ENCODE measurements around the gene WNT8A. TPM values are rescaled to one million over a fixed set of nuclear protein-coding genes. Genes with fewer than 3 reads are reported as not detected.

WNT8A gene
- total RNA-seq, 2 experiments from 2014 or later = not detected

GRCh38 chr5:138128334-138128733, 44.5 kb downstream of the WNT8A start:
- no peak overlapping the region for H3K4me3 ChIP-seq (ENCODE audit: low read length)
- no peaks in the 10 kb centered on the region for H3K4me1 Mint-ChIP-seq (ENCODE audit: low read depth)
- intact Hi-C loops (cut with DNase I, micrococcal nuclease) = no loop called here
- no peaks in the 10 kb centered on the region for H3K36me3 Mint-ChIP-seq (ENCODE audit: low read depth)
- no peaks in the 10 kb centered on the region for H3K9me3 ChIP-seq (ENCODE audit: control insufficient read depth in 1 of 2, insufficient read depth in 1 of 2, low read length in 2 of 2)
- DNase-seq (no peak), ATAC-seq (ENCODE audit: poor library complexity) (no peak)
- H3K4me3 Mint-ChIP-seq = no peak overlapping the region
- CTCF ChIA-PET = no interaction called here
- H3K36me3 ChIP-seq (ENCODE audit: insufficient read depth, low read length) = no peaks in the 10 kb centered on the region
- H3K27ac ChIP-seq (ENCODE audit: low read depth in 1 of 2, low read length in 2 of 2) = no peak overlapping the region
- H3K27me3 Mint-ChIP-seq = peaks cover 10% of the 10 kb centered on the region
- no peak overlapping the region for H3K27ac Mint-ChIP-seq
- POLR2A ChIA-PET = no interaction called here
- H3K27me3 ChIP-seq (ENCODE audit: control insufficient read depth in 1 of 2, insufficient read depth in 2 of 2, low read length in 2 of 2) = peaks cover 0 to 4% of the 10 kb centered on the region in 2 experiments
- no peaks in the 10 kb centered on the region for H3K4me1 ChIP-seq (ENCODE audit: insufficient read depth, low read length)
- TF ChIP-seq, protein P1, sequence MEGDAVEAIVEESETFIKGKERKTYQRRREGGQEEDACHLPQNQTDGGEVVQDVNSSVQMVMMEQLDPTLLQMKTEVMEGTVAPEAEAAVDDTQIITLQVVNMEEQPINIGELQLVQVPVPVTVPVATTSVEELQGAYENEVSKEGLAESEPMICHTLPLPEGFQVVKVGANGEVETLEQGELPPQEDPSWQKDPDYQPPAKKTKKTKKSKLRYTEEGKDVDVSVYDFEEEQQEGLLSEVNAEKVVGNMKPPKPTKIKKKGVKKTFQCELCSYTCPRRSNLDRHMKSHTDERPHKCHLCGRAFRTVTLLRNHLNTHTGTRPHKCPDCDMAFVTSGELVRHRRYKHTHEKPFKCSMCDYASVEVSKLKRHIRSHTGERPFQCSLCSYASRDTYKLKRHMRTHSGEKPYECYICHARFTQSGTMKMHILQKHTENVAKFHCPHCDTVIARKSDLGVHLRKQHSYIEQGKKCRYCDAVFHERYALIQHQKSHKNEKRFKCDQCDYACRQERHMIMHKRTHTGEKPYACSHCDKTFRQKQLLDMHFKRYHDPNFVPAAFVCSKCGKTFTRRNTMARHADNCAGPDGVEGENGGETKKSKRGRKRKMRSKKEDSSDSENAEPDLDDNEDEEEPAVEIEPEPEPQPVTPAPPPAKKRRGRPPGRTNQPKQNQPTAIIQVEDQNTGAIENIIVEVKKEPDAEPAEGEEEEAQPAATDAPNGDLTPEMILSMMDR (IDR thresholded peaks at IDR 0.05) = no peak
- H3K9me3 Mint-ChIP-seq = no peaks in the 10 kb centered on the region

GRCh38 chr5:138129347-138129746, 45.5 kb downstream of the WNT8A start:
- ChIA-PET POLR2A (no interaction called here), CTCF (no interaction called here)
- ATAC-seq (ENCODE audit: poor library complexity) = no peak
- Mint-ChIP-seq H3K4me3 (no peak overlapping the region), H3K27me3 (peaks cover 14% of the 10 kb centered on the region), H3K9me3 (no peaks in the 10 kb centered on the region), H3K4me1 (ENCODE audit: low read depth) (no peaks in the 10 kb centered on the region), H3K27ac (no peak overlapping the region), H3K36me3 (ENCODE audit: low read depth) (no peaks in the 10 kb centered on the region)
- no peak overlapping the region for H3K27ac ChIP-seq (ENCODE audit: low read depth in 1 of 2, low read length in 2 of 2)
- TF ChIP-seq, protein P1 (IDR thresholded peaks at IDR 0.05) = no peak
- H3K4me1 ChIP-seq (ENCODE audit: insufficient read depth, low read length) = no peaks in the 10 kb centered on the region
- H3K36me3 ChIP-seq (ENCODE audit: insufficient read depth, low read length) = no peaks in the 10 kb centered on the region
- no peak for DNase-seq
- peaks cover 0 to 4% of the 10 kb centered on the region in 2 experiments for H3K27me3 ChIP-seq (ENCODE audit: control insufficient read depth in 1 of 2, insufficient read depth in 2 of 2, low read length in 2 of 2)
- no peaks in the 10 kb centered on the region for H3K9me3 ChIP-seq (ENCODE audit: control insufficient read depth in 1 of 2, insufficient read depth in 1 of 2, low read length in 2 of 2)
- H3K4me3 ChIP-seq (ENCODE audit: low read length) = no peak overlapping the region
- intact Hi-C loops (cut with DNase I, micrococcal nuclease) = no loop called here

DNA sequence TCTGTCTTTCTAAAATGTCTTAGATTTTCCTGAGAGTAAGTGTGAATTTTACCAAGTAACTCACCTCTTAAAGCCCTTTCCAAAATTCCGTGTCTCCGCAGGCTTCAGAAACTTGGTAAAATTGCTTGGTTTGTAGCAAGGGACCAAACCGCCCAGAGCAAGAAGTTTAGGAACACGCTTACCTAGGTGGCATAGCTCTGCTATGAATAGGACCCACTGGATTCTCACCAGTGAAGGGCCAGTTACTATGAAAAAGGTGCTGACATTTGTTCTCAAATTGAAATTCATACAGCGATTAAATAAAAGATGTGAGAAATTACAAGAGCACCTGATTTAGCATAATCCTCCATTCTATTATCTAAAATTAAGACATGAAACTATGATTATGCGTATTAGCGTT, 48.7 kb downstream of the WNT8A start:
- CTCF ChIA-PET = interaction anchor here (0.6 to 1.6 kb wide), 9 partner anchors 9 to 503 kb away, joined by 3 to 30 read pairs (median 5); partner anchors contain the start of gene KDM3B
- TF ChIP-seq, protein P1 (IDR thresholded peaks at IDR 0.05) = no peak
- H3K36me3 ChIP-seq (ENCODE audit: insufficient read depth, low read length) = no peaks in the 10 kb centered on the region
- ATAC-seq (ENCODE audit: poor library complexity) = no peak
- H3K4me1 ChIP-seq (ENCODE audit: insufficient read depth, low read length) = no peaks in the 10 kb centered on the region
- H3K4me3 ChIP-seq (ENCODE audit: low read length) = no peak overlapping the region
- Mint-ChIP-seq H3K27ac (no peak overlapping the region), H3K4me3 (no peak overlapping the region), H3K4me1 (ENCODE audit: low read depth) (no peaks in the 10 kb centered on the region), H3K36me3 (ENCODE audit: low read depth) (no peaks in the 10 kb centered on the region), H3K9me3 (no peaks in the 10 kb centered on the region), H3K27me3 (peaks cover 15% of the 10 kb centered on the region)
- no peaks in the 10 kb centered on the region for H3K9me3 ChIP-seq (ENCODE audit: control insufficient read depth in 1 of 2, insufficient read depth in 1 of 2, low read length in 2 of 2)
- intact Hi-C loops (cut with DNase I, micrococcal nuclease) = loop anchor here (2.0 to 5.0 kb wide), 4 partner anchors 95 to 810 kb away; no protein-coding TSS in a partner anchor
- no peak overlapping the region for H3K27ac ChIP-seq (ENCODE audit: low read depth in 1 of 2, low read length in 2 of 2)
- H3K27me3 ChIP-seq (ENCODE audit: control insufficient read depth in 1 of 2, insufficient read depth in 2 of 2, low read length in 2 of 2) = peaks cover 0 to 3% of the 10 kb centered on the region in 2 experiments
- no peak for DNase-seq
- POLR2A ChIA-PET = interaction anchor here (1.2 to 1.4 kb wide), 2 partner anchors 54 to 65 kb away, joined by 3 to 5 read pairs; no protein-coding TSS in a partner anchor

All from CD4-positive, alpha-beta T cell (primary cell).